HL-60 (cell line): ENCODE data around the gene BNC1.

Experiments
- DNase-seq, 2 experiments: peaks; one replicate each; pipeline ENCODE4 v3.0.0-alpha.2; 2010 to 2020; ENCODE audit warnings: low read depth in 1 of 2, low spot score in 1 of 2
- H3K27ac ChIP-seq: fragments of 250-450 bp; sonication (Bioruptor Pico); replicated peaks from 2 replicates; pipeline ENCODE4 v1.5.1; 2020; ENCODE audit warnings: mild to moderate bottlenecking, moderate library complexity
- H3K27me3 ChIP-seq: fragments of 250-450 bp; sonication (Bioruptor Pico); 2 replicates; pipeline ENCODE4 v1.5.1; 2021; ENCODE audit warnings: mild to moderate bottlenecking, moderate library complexity; ENCODE audit not compliant: insufficient read depth, poor library complexity, severe bottlenecking
- H3K4me3 ChIP-seq: replicated peaks from 2 replicates; pipeline ENCODE4 v1.5.1; 2011; ENCODE audit warnings: mild to moderate bottlenecking, control low read depth, low read length; ENCODE audit not compliant: insufficient read depth
- GABPA ChIP-seq: IDR thresholded peaks from 2 replicates; pipeline ENCODE4 v1.6.1; 2012; ENCODE audit warnings: low read depth
- POLR2AphosphoS5 ChIP-seq: IDR thresholded peaks from 2 replicates; pipeline ENCODE4 v1.6.1; 2012; ENCODE audit warnings: low read depth
- SPI1 ChIP-seq: IDR thresholded peaks from 2 replicates; pipeline ENCODE4 v1.6.1; 2012; ENCODE audit warnings: low read depth, mild to moderate bottlenecking, borderline replicate concordance
- TF ChIP-seq, protein P1 (sequence below): IDR thresholded peaks from one replicate; pipeline ENCODE4 v1.5.1; 2011; ENCODE audit warnings: low read length, control low read depth, inconsistent platforms; ENCODE audit not compliant: insufficient read depth
- TF ChIP-seq, protein P2 (sequence below): IDR thresholded peaks from 2 replicates; pipeline ENCODE4 v1.6.1; 2012; ENCODE audit warnings: low read depth; ENCODE audit not compliant: insufficient replicate concordance

The BNC1 gene

DNA sequence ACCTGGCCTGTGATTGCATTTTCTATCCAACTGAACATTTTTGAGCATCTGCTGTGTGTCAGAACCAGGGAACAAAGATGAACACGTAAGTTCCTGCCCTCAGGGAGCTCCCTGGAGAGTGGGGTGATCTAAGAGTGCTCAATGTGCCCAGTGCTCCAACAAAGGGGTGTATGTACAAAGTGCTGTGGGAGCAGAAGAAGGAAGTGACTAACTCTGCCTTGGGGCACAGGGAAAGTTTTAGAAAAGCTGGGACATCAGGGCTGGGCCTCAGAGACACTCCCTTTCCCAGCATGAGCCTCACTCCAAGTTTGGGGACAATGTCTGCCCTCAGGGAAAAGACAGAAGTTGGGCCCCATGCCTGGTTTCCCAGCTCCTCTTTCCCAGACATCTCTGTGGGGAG lies 27.6 kb upstream of the BNC1 start:
- TF ChIP-seq, protein P1, sequence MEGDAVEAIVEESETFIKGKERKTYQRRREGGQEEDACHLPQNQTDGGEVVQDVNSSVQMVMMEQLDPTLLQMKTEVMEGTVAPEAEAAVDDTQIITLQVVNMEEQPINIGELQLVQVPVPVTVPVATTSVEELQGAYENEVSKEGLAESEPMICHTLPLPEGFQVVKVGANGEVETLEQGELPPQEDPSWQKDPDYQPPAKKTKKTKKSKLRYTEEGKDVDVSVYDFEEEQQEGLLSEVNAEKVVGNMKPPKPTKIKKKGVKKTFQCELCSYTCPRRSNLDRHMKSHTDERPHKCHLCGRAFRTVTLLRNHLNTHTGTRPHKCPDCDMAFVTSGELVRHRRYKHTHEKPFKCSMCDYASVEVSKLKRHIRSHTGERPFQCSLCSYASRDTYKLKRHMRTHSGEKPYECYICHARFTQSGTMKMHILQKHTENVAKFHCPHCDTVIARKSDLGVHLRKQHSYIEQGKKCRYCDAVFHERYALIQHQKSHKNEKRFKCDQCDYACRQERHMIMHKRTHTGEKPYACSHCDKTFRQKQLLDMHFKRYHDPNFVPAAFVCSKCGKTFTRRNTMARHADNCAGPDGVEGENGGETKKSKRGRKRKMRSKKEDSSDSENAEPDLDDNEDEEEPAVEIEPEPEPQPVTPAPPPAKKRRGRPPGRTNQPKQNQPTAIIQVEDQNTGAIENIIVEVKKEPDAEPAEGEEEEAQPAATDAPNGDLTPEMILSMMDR: no peak
- no peak for TF ChIP-seq GABPA
- TF ChIP-seq, protein P2, sequence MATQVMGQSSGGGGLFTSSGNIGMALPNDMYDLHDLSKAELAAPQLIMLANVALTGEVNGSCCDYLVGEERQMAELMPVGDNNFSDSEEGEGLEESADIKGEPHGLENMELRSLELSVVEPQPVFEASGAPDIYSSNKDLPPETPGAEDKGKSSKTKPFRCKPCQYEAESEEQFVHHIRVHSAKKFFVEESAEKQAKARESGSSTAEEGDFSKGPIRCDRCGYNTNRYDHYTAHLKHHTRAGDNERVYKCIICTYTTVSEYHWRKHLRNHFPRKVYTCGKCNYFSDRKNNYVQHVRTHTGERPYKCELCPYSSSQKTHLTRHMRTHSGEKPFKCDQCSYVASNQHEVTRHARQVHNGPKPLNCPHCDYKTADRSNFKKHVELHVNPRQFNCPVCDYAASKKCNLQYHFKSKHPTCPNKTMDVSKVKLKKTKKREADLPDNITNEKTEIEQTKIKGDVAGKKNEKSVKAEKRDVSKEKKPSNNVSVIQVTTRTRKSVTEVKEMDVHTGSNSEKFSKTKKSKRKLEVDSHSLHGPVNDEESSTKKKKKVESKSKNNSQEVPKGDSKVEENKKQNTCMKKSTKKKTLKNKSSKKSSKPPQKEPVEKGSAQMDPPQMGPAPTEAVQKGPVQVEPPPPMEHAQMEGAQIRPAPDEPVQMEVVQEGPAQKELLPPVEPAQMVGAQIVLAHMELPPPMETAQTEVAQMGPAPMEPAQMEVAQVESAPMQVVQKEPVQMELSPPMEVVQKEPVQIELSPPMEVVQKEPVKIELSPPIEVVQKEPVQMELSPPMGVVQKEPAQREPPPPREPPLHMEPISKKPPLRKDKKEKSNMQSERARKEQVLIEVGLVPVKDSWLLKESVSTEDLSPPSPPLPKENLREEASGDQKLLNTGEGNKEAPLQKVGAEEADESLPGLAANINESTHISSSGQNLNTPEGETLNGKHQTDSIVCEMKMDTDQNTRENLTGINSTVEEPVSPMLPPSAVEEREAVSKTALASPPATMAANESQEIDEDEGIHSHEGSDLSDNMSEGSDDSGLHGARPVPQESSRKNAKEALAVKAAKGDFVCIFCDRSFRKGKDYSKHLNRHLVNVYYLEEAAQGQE: no peak
- TF ChIP-seq POLR2AphosphoS5: no peak
- TF ChIP-seq SPI1: no peak
- Histone ChIP-seq H3K27ac (no peak overlapping the region), H3K27me3 (no peaks in the 10 kb centered on the region), H3K4me3 (no peak overlapping the region)
- DNase-seq: no peak

DNA sequence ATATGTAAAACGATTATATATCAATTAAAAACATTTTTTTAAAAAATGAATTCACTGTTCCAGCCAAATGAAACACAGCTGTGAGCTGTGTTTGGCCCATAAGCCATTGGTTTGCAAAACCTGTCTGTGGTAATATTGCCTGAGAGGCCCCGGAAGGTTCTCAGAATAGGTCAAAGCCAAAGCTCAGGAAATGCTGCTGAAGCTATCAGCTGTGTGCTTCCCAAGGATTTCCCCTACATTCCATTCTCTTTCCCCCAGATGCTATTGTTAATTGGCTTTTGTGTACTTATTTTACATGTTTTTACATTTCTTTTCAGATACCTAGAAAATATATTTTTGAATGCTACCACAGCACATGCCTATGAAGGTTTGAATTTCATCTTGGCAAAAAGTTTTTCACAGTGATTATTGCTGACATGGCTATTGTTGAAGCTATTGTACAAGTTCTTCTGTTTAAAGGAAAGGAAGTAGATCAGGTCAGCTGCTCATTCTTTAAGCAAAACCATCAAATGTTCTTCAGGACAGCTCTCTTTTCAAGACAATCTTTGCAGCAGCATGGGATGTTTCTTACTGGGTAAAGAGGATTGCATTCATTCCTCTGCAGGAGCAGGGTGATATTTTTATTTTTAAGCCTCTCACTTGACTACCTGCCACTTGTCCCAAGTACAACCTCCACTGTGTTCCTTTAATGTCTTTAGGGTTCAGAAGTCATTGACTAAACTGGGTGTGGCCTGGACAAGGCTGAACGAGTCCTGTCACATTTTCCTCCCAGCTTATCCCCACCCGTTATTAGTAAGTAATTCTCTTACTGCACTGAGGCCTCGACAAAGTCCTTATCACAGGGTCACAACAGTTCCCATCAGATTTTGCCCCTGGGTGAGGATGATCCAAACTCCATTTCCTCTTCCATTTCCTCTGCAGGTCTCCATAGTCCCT lies 26.3 kb upstream of the BNC1 start:
- Histone ChIP-seq H3K27me3 (peaks cover 3% of the 10 kb centered on the region), H3K4me3 (no peak overlapping the region), H3K27ac (no peak overlapping the region)
- no peak for DNase-seq
- TF ChIP-seq, protein P1: no peak
- TF ChIP-seq SPI1: no peak
- TF ChIP-seq, protein P2: no peak
- no peak for TF ChIP-seq GABPA
- TF ChIP-seq POLR2AphosphoS5: no peak

DNA sequence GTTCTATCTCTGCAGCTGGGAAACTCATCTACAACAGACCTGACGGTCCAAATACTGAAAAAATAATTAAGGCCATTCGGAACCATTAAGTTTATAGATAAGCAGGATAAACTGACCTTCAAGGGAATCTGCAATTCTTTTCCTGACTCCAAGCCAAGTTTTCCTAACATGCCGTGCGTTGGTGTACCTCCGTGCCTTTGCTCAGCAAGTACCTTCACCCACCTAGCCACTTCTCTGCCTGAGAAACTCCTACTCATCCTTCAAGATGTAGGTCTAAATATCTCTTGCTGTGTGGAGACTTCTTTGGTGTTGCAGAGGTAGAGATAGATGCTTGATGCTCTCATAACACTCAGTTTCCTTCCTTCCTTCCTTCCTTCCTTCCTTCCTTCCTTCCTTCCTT lies 24.2 kb upstream of the BNC1 start:
- TF ChIP-seq, protein P1: no peak
- no peak for TF ChIP-seq POLR2AphosphoS5
- no peak for TF ChIP-seq SPI1
- no peak for TF ChIP-seq GABPA
- TF ChIP-seq, protein P2: no peak
- Histone ChIP-seq H3K4me3 (no peak overlapping the region), H3K27me3 (peaks cover 6% of the 10 kb centered on the region), H3K27ac (no peak overlapping the region)
- no peak for DNase-seq
